ENCODE data around the gene ARMH4. TPM values are rescaled to one million over a fixed set of nuclear protein-coding genes. Genes with fewer than 3 reads are reported as not detected.

The ARMH4 gene
- total RNA-seq, 4 donors from 2014 or later: 0.44 to 4.4 (median 2.4) TPM

- WGBS, 2 donors: 56 to 64% methylated on average over 2 of the region's 2 CpGs
- Histone ChIP-seq H3K4me3 (no peak overlapping the region), H3K27ac (no peak overlapping the region), H3K9me3 (no peaks in the 10 kb centered on the region), H3K27me3 (no peaks in the 10 kb centered on the region), H3K36me3 (no peaks in the 10 kb centered on the region), H3K4me1 (peaks cover 0 to 3% (median 0%) of the 10 kb centered on the region in 3 donors)
- no peak for DNase-seq
- intact Hi-C loops (cut with DNase I): no loop called here
- TF ChIP-seq POLR2A (IDR thresholded peaks at IDR 0.05) (no peak), CTCF (IDR thresholded peaks at IDR 0.05) (no peak)
Observed at GRCh38 chr14:58002618-58003017, 149.4 kb downstream of the ARMH4 start.

DNA sequence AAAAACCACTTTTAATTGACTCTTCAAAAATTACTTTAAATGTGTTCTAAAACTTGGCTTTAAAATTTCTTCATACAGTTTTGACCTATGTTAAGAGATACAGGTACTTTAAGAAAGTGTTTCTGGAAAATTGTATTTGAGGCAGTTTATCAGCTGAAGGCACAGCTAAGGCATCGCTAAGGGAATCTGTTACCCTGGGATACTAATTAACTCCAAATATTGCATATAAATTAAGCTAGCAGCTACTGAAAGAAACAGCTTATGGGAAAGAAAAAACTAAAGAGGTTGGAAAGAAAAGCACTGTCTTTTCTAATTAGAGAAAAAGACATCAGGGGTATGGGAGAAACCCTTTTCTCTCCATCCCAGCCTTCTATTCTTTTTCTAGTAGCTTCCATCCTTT lies 152.0 kb downstream of the ARMH4 start:
- no peak for DNase-seq
- TF ChIP-seq CTCF (IDR thresholded peaks at IDR 0.05) (no peak), POLR2A (IDR thresholded peaks at IDR 0.05) (no peak)
- Histone ChIP-seq H3K36me3 (no peaks in the 10 kb centered on the region), H3K4me3 (no peak overlapping the region), H3K9me3 (no peaks in the 10 kb centered on the region), H3K27ac (no peak overlapping the region), H3K27me3 (no peaks in the 10 kb centered on the region), H3K4me1 (peaks cover 0 to 3% (median 0%) of the 10 kb centered on the region in 3 donors)
- WGBS, 2 donors: 79 to 83% methylated on average over 1 of the region's 1 CpG
- intact Hi-C loops (cut with DNase I): no loop called here

- Histone ChIP-seq H3K9me3 (no peaks in the 10 kb centered on the region), H3K27ac (no peak overlapping the region), H3K27me3 (no peaks in the 10 kb centered on the region), H3K4me3 (no peak overlapping the region), H3K4me1 (peaks cover 0 to 3% (median 0%) of the 10 kb centered on the region in 3 donors), H3K36me3 (no peaks in the 10 kb centered on the region)
- intact Hi-C loops (cut with DNase I): no loop called here
- DNase-seq: no peak
- 48 to 63% methylated on average over 2 of the region's 2 CpGs for WGBS, 2 donors
- TF ChIP-seq POLR2A (IDR thresholded peaks at IDR 0.05): no peak
- TF ChIP-seq CTCF (IDR thresholded peaks at IDR 0.05): no peak
Observed at GRCh38 chr14:57999471-57999870, 152.5 kb downstream of the ARMH4 start.

DNA sequence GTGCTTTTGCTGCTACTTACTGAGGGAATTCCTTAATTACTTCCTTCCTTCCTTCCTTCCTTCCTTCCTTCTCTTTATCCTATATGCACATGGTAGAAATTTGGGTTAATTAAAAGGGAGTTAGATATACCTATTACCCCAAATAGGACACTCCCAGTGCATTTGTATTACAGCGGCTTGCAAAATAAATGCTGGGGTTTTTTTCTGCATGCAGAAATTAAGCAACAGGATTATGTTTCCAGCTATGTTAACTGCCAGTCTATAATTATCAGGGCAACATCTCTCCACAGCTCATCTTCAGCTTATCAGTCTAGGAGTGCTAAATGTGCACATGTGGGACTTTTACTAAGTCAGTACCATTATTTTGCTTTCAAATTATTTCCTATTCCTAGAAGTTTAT lies 153.2 kb downstream of the ARMH4 start:
- Histone ChIP-seq H3K4me1 (peaks cover 0 to 3% (median 0%) of the 10 kb centered on the region in 3 donors), H3K27me3 (no peaks in the 10 kb centered on the region), H3K4me3 (no peak overlapping the region), H3K36me3 (no peaks in the 10 kb centered on the region), H3K9me3 (no peaks in the 10 kb centered on the region), H3K27ac (no peak overlapping the region)
- WGBS, 2 donors: 73 to 89% methylated on average over 1 of the region's 1 CpG
- intact Hi-C loops (cut with DNase I): no loop called here
- TF ChIP-seq POLR2A (IDR thresholded peaks at IDR 0.05): no peak
- no peak for TF ChIP-seq CTCF (IDR thresholded peaks at IDR 0.05)
- no peak for DNase-seq

DNA sequence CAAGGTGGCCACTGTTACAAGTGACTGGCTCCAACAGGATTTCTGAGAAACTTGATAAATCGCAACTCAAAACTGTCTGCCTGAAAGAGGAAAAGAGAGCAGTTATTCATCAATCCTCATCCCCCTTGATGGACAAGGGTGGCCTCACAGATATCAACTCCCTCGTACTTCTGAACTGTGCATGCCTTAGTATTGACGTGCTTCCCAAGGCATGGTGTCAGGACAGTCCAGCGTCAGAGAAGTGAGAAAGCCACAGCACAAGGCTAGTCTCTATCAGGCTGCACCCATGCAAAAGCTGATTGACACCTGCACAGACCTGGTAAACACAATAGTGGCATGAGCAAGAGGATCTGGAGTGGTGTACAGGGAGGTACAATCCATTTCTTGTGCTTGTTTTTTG lies 160.7 kb downstream of the ARMH4 start:
- WGBS, 2 donors: 78 to 93% methylated on average over 2 to 4 of the region's 4 CpGs
- no peak overlapping the region for H3K4me3 ChIP-seq
- no peak overlapping the region for H3K27ac ChIP-seq
- H3K4me1 ChIP-seq: peaks cover 0 to 25% (median 12%) of the 10 kb centered on the region in 3 donors
- H3K36me3 ChIP-seq: no peaks in the 10 kb centered on the region
- TF ChIP-seq POLR2A (IDR thresholded peaks at IDR 0.05) (no peak), CTCF (IDR thresholded peaks at IDR 0.05) (no peak)
- no peaks in the 10 kb centered on the region for H3K9me3 ChIP-seq
- intact Hi-C loops (cut with DNase I): no loop called here
- DNase-seq: no peak
- no peaks in the 10 kb centered on the region for H3K27me3 ChIP-seq

All from esophagus squamous epithelium (tissue), 5 donors.